Erythroblast (primary cell): Measurements from ENCODE around the gene BPGM.

Experiments used
- GATA1 ChIP-seq: IDR thresholded peaks from 2 replicates; pipeline ENCODE4 v1.6.1; 2011; ENCODE audit warnings: low read depth, mild to moderate bottlenecking, control low read depth, low read length, moderate library complexity
- POLR2A ChIP-seq: IDR thresholded peaks from 2 replicates; pipeline ENCODE4 v1.6.1; 2011; ENCODE audit warnings: mild to moderate bottlenecking, low read length

- TF ChIP-seq POLR2A (no peak), GATA1 (no peak)
Observed at GRCh38 chr7:134703241-134703594, 56.6 kb downstream of the BPGM start.
